MM.1S (cell line): ENCODE results near the gene BFSP1.

Source experiments
- DNase-seq: peaks from one replicate; pipeline ENCODE4 v3.0.0-alpha.2; 2015
- H2AFZ ChIP-seq: fragments of 300-600 bp; sonication (generic); 2 replicates; pipeline ENCODE4 v1.6.0; 2016; ENCODE audit warnings: antibody characterized with exemption, low read length
- H3F3A ChIP-seq: fragments of 300-600 bp; sonication (generic); 2 replicates; pipeline ENCODE4 v1.6.1; 2016; ENCODE audit warnings: mild to moderate bottlenecking, antibody characterized with exemption, low read length, moderate library complexity, mixed read lengths; ENCODE audit not compliant: insufficient read depth
- H3K27ac ChIP-seq: fragments of 300-600 bp; sonication (generic); 2 replicates; pipeline ENCODE4 v1.5.1; 2016; ENCODE audit warnings: mild to moderate bottlenecking, low read length
- H3K27me3 ChIP-seq: fragments of 300-600 bp; sonication (generic); replicated peaks from 2 replicates; pipeline ENCODE4 v1.6.0; 2016; ENCODE audit warnings: low read length; ENCODE audit not compliant: insufficient read depth
- H3K36me3 ChIP-seq: fragments of 300-600 bp; sonication (generic); replicated peaks from 2 replicates; pipeline ENCODE4 v1.6.1; 2016; ENCODE audit warnings: mild to moderate bottlenecking, low read length, mixed read lengths; ENCODE audit not compliant: insufficient read depth
- H3K4me1 ChIP-seq: fragments of 300-600 bp; sonication (generic); 2 replicates; pipeline ENCODE4 v1.6.1; 2016; ENCODE audit warnings: low read length, mixed read lengths
- H3K4me2 ChIP-seq: fragments of 300-600 bp; sonication (generic); 2 replicates; pipeline ENCODE4 v1.6.0; 2016; ENCODE audit warnings: low read depth, low read length
- H3K4me3 ChIP-seq: fragments of 300-600 bp; sonication (generic); 2 replicates; pipeline ENCODE4 v1.5.1; 2016; ENCODE audit warnings: low read length, mixed read lengths
- H3K79me2 ChIP-seq: fragments of 300-600 bp; sonication (generic); 2 replicates; pipeline ENCODE4 v1.6.1; 2016; ENCODE audit warnings: mixed run types, low read length, mixed read lengths
- H3K9ac ChIP-seq: fragments of 300-600 bp; sonication (generic); 2 replicates; pipeline ENCODE4 v1.6.1; 2016; ENCODE audit warnings: low read length, mixed read lengths
- H3K9me2 ChIP-seq: fragments of 300-600 bp; sonication (generic); replicated peaks from 2 replicates; pipeline ENCODE4 v1.6.1; 2016; ENCODE audit warnings: mild to moderate bottlenecking, low read length, mixed read lengths; ENCODE audit not compliant: insufficient read depth
- H3K9me3 ChIP-seq: fragments of 300-600 bp; sonication (generic); replicated peaks from 2 replicates; pipeline ENCODE4 v1.6.1; 2016; ENCODE audit warnings: mild to moderate bottlenecking, low read length, mixed read lengths; ENCODE audit not compliant: insufficient read depth
- H4K20me1 ChIP-seq: fragments of 300-600 bp; sonication (generic); 2 replicates; pipeline ENCODE4 v1.6.1; 2016; ENCODE audit warnings: mild to moderate bottlenecking, low read length, moderate library complexity, mixed read lengths; ENCODE audit not compliant: insufficient read depth
- EZH2 ChIP-seq: fragments of 300-600 bp; sonication (generic); optimal IDR thresholded peaks from 2 replicates; pipeline ENCODE3; 2017; ENCODE audit warnings: low read depth, mild to moderate bottlenecking, antibody characterized with exemption, low read length, mixed read lengths
- EZH2phosphoT487 ChIP-seq: fragments of 300-600 bp; sonication (generic); IDR thresholded peaks from 2 replicates; pipeline ENCODE4 v1.6.1; 2018; ENCODE audit warnings: antibody characterized with exemption, low read length
- TF ChIP-seq, protein P1 (sequence below): fragments of 300-600 bp; sonication (generic); IDR thresholded peaks from 2 replicates; pipeline ENCODE4 v1.5.1; 2016; ENCODE audit warnings: antibody characterized with exemption, low read length, mixed read lengths

BFSP1 gene

DNA sequence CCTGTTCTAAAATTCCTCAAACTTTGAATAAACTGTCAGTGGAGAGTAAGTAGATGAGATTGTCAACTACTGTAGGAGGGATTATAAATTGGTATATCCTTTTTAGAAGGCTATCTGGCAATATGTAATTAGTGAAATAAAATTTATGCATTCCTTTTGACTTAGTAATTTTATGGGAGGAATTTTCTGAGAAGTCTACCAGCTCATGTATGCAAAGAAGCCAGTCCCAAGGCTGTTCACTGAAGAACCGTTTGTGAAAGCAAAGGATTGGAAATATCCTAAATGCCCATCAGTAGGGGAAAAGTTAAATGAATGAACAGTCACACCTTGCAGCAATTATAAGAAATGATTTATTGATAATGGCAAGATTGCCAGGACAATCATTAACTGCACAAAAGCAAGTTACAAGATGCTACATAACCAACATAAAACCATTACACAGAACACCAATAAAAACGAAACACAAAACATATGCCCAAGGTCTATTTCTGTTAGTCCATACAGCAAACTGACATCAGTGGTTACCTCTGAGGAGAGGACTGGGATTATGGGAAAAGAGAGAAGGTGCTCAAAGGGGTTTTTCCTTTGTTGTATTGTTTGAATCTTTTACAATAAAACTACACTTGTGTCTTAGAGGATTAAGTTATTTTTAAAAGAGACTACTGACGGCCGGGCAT is 34.1 kb upstream of the BFSP1 start:
- Histone ChIP-seq H3K79me2 (peaks cover 4% of the 10 kb centered on the region), H3K27me3 (no peaks in the 10 kb centered on the region), H3F3A (no peaks in the 10 kb centered on the region), H3K36me3 (no peaks in the 10 kb centered on the region), H3K9me2 (no peaks in the 10 kb centered on the region), H4K20me1 (no peaks in the 10 kb centered on the region), H3K4me2 (no peak overlapping the region), H3K4me1 (no peaks in the 10 kb centered on the region), H3K4me3 (no peak overlapping the region), H3K9me3 (no peaks in the 10 kb centered on the region), H3K9ac (no peak overlapping the region), H3K27ac (no peak overlapping the region), H2AFZ (no peak overlapping the region)
- no peak for DNase-seq
- no peak for TF ChIP-seq EZH2phosphoT487
- TF ChIP-seq EZH2, result no peak
- TF ChIP-seq, protein P1, sequence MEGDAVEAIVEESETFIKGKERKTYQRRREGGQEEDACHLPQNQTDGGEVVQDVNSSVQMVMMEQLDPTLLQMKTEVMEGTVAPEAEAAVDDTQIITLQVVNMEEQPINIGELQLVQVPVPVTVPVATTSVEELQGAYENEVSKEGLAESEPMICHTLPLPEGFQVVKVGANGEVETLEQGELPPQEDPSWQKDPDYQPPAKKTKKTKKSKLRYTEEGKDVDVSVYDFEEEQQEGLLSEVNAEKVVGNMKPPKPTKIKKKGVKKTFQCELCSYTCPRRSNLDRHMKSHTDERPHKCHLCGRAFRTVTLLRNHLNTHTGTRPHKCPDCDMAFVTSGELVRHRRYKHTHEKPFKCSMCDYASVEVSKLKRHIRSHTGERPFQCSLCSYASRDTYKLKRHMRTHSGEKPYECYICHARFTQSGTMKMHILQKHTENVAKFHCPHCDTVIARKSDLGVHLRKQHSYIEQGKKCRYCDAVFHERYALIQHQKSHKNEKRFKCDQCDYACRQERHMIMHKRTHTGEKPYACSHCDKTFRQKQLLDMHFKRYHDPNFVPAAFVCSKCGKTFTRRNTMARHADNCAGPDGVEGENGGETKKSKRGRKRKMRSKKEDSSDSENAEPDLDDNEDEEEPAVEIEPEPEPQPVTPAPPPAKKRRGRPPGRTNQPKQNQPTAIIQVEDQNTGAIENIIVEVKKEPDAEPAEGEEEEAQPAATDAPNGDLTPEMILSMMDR, result no peak

DNA sequence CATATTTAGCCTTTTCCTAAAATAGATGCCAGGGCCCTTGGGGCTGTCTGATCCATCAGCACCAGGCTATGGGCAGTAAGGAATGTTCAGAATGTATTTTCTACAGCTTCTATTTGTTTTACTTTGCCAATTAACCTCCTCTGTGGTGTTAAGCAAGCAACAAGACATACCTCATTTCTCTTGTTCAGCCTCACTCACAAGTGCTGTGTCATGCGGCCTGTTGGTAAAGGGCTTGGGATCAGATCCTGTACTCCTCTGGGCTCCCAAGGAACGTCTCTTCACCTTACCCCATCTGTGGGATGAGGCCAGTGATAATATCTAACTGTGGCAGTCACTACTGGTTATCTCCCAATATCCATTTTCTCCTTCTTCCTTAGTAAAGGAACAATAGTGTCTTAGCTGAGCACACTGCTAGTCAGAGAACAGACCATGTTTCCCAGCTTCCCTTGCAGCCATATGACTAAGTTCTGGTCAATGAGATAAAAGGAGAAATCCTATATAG is 31.7 kb upstream of the BFSP1 start:
- Histone ChIP-seq H3K79me2 (no peaks in the 10 kb centered on the region), H3K4me1 (no peaks in the 10 kb centered on the region), H3F3A (no peaks in the 10 kb centered on the region), H2AFZ (no peak overlapping the region), H3K27ac (no peak overlapping the region), H3K9ac (no peak overlapping the region), H3K36me3 (no peaks in the 10 kb centered on the region), H3K27me3 (no peaks in the 10 kb centered on the region), H3K4me2 (no peak overlapping the region), H3K4me3 (no peak overlapping the region), H4K20me1 (no peaks in the 10 kb centered on the region), H3K9me3 (no peaks in the 10 kb centered on the region), H3K9me2 (no peaks in the 10 kb centered on the region)
- TF ChIP-seq EZH2, result no peak
- TF ChIP-seq, protein P1, result no peak
- no peak for TF ChIP-seq EZH2phosphoT487
- no peak for DNase-seq

DNA sequence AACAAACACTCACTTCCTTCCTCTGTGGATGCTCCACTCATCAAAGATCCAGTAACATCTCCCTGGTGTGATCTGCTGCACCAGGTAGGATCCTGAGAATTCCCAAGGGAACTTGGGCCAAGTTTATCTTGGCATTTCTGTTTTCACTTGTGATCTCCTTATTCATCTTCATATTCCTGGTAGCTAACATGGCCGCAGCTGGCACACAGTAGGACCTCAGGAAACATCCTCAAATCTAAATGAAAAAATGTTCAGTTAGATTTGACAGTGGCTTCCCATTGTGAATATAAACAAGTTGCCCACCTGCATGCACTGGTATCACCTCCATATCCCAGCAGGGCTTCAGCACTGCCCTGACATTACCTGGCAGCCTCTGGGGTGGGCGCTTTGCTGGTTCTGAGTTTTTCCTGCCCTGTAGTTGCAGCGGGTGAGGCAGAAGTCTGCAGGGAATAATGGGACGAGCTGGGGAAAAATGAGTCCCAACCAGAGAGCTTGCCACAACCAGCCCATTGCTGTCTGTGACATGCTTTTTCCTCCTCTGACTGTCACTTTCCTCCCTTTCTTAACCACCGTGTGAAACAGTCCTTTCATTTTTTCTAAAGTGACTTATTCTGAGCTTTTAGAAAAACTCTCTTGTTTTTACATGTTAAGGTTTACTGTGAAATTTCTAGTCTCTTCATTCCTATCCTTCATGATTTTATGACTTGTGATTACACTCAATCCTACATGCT is 29.3 kb upstream of the BFSP1 start:
- H2AFZ ChIP-seq, result no peak overlapping the region
- no peak for DNase-seq
- no peaks in the 10 kb centered on the region for H4K20me1 ChIP-seq
- TF ChIP-seq, protein P1, result no peak
- TF ChIP-seq EZH2phosphoT487 (no peak), EZH2 (no peak)
- H3K9ac ChIP-seq, result no peak overlapping the region
- no peaks in the 10 kb centered on the region for H3K27me3 ChIP-seq
- H3K79me2 ChIP-seq, result no peaks in the 10 kb centered on the region
- no peaks in the 10 kb centered on the region for H3K36me3 ChIP-seq
- H3K27ac ChIP-seq, result no peak overlapping the region
- no peaks in the 10 kb centered on the region for H3F3A ChIP-seq
- no peaks in the 10 kb centered on the region for H3K9me3 ChIP-seq
- no peaks in the 10 kb centered on the region for H3K4me1 ChIP-seq
- no peaks in the 10 kb centered on the region for H3K9me2 ChIP-seq
- no peak overlapping the region for H3K4me3 ChIP-seq
- no peak overlapping the region for H3K4me2 ChIP-seq
